OCI-LY1 (cell line): ENCODE measurements around the gene THTPA.

ENCODE experiments used
- H2AFZ ChIP-seq: fragments of 200-600 bp; sonication (generic), shearing (Covaris generic); 2 replicates; pipeline ENCODE4 v1.6.0; 2014; ENCODE audit warnings: antibody characterized with exemption, mild to moderate bottlenecking, low read length
- H3F3A ChIP-seq: fragments of 200-600 bp; sonication (generic), shearing (Covaris generic); 2 replicates; pipeline ENCODE4 v1.6.0; 2014; ENCODE audit warnings: mild to moderate bottlenecking, antibody characterized with exemption, low read length, moderate library complexity; ENCODE audit not compliant: insufficient read depth
- H3K27ac ChIP-seq: fragments of 200-600 bp; sonication (generic); 2 replicates; pipeline ENCODE4 v1.5.1; 2014; ENCODE audit warnings: low read length, mixed run types, mild to moderate bottlenecking, low read depth; ENCODE audit not compliant: poor library complexity, severe bottlenecking
- H3K27me3 ChIP-seq: fragments of 200-600 bp; sonication (generic); 2 replicates; pipeline ENCODE4 v1.6.0; 2014; ENCODE audit warnings: antibody characterized with exemption, mild to moderate bottlenecking, low read length, moderate library complexity; ENCODE audit not compliant: insufficient read depth
- H3K36me3 ChIP-seq: fragments of 200-600 bp; sonication (generic); 2 replicates; pipeline ENCODE4 v1.6.1; 2014; ENCODE audit warnings: mild to moderate bottlenecking, antibody characterized with exemption, low read length, moderate library complexity, mixed read lengths; ENCODE audit not compliant: insufficient read depth
- H3K4me1 ChIP-seq: fragments of 200-600 bp; sonication (generic); 2 replicates; pipeline ENCODE4 v1.5.1; 2014; ENCODE audit warnings: mild to moderate bottlenecking, low read length, moderate library complexity; ENCODE audit not compliant: insufficient read depth, severe bottlenecking
- H3K4me2 ChIP-seq: fragments of 200-600 bp; sonication (generic), shearing (Covaris generic); 2 replicates; pipeline ENCODE4 v1.6.1; 2014; ENCODE audit warnings: low read length
- H3K4me3 ChIP-seq: fragments of 200-600 bp; sonication (generic); 2 replicates; pipeline ENCODE4 v1.5.1; 2014; ENCODE audit warnings: low read length, low read depth, mild to moderate bottlenecking, mixed read lengths; ENCODE audit not compliant: poor library complexity, severe bottlenecking
- H3K79me2 ChIP-seq: fragments of 200-600 bp; shearing (Covaris generic); 2 replicates; pipeline ENCODE4 v1.6.1; 2016; ENCODE audit warnings: mixed run types, low read length, mixed read lengths; ENCODE audit not compliant: insufficient read depth
- H3K9ac ChIP-seq: fragments of 200-600 bp; sonication (generic), shearing (Covaris generic); 2 replicates; pipeline ENCODE4 v1.6.1; 2014; ENCODE audit warnings: mild to moderate bottlenecking, low read length, mixed read lengths
- H3K9me2 ChIP-seq: fragments of 200-600 bp; sonication (generic), shearing (Covaris generic); 2 replicates; pipeline ENCODE4 v1.6.1; 2014; ENCODE audit warnings: low read depth, mild to moderate bottlenecking, low read length, mixed read lengths
- H3K9me3 ChIP-seq: fragments of 200-600 bp; shearing (Covaris generic); 2 replicates; pipeline ENCODE4 v1.6.1; 2014; ENCODE audit warnings: low read length, mixed read lengths
- H4K20me1 ChIP-seq: fragments of 200-600 bp; sonication (generic), shearing (Covaris generic); 2 replicates; pipeline ENCODE4 v1.6.0; 2016; ENCODE audit warnings: mild to moderate bottlenecking, low read length; ENCODE audit not compliant: insufficient read depth
- EZH2 ChIP-seq: fragments of 200-600 bp; sonication (generic), shearing (Covaris generic); IDR thresholded peaks from 2 replicates; pipeline ENCODE4 v1.8.0; 2017; ENCODE audit warnings: borderline replicate concordance, mixed run types, mild to moderate bottlenecking, antibody characterized with exemption, low read length, moderate library complexity, mixed read lengths
- TF ChIP-seq, protein P1 (sequence below): fragments of 200-600 bp; sonication (generic), shearing (Covaris generic); IDR thresholded peaks from 2 replicates; pipeline ENCODE4 v1.5.1; 2017; ENCODE audit warnings: mild to moderate bottlenecking, antibody characterized with exemption, low read length, moderate library complexity, mixed read lengths

Gene THTPA

DNA sequence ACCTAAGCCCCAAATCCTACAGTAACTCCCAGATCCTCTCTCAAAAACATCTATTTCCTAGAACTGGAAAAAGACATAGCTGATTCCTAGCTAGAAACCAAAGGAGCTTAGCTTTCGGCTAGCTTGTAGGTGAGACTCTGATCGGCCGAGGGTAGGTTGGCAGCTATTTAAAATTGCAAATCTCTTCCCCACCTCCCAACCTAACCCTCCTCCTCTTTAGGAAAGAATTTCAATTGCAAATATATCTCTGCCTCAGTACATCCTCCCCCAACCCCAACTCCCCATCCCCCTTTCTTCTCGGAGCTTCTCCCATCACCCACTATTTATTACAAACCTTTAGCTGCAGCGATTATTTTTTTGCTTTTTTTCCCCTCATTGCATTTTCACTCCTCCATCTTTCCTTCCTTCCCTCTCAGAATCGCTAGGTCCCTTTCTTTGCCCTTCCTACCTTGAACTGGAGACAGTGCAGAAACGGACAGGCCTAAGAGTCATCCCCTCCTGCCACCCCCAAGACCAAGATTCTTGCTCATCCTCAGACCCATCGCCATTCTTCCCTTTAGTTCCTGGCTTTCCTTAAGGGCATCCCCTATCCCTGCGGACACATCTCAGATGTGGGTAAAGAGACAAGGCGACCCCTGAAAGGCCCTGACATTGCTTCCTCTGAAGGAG, 17.9 kb upstream of the THTPA start:
- H3K79me2 ChIP-seq = no peaks in the 10 kb centered on the region
- no peak for TF ChIP-seq EZH2
- TF ChIP-seq, protein P1, sequence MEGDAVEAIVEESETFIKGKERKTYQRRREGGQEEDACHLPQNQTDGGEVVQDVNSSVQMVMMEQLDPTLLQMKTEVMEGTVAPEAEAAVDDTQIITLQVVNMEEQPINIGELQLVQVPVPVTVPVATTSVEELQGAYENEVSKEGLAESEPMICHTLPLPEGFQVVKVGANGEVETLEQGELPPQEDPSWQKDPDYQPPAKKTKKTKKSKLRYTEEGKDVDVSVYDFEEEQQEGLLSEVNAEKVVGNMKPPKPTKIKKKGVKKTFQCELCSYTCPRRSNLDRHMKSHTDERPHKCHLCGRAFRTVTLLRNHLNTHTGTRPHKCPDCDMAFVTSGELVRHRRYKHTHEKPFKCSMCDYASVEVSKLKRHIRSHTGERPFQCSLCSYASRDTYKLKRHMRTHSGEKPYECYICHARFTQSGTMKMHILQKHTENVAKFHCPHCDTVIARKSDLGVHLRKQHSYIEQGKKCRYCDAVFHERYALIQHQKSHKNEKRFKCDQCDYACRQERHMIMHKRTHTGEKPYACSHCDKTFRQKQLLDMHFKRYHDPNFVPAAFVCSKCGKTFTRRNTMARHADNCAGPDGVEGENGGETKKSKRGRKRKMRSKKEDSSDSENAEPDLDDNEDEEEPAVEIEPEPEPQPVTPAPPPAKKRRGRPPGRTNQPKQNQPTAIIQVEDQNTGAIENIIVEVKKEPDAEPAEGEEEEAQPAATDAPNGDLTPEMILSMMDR = no peak
- no peaks in the 10 kb centered on the region for H3K27me3 ChIP-seq
- H3K9ac ChIP-seq = no peak overlapping the region
- no peaks in the 10 kb centered on the region for H3K36me3 ChIP-seq
- no peak overlapping the region for H2AFZ ChIP-seq
- no peaks in the 10 kb centered on the region for H4K20me1 ChIP-seq
- H3K27ac ChIP-seq = no peak overlapping the region
- no peaks in the 10 kb centered on the region for H3K4me1 ChIP-seq
- no peak overlapping the region for H3K4me2 ChIP-seq
- H3K9me3 ChIP-seq = no peaks in the 10 kb centered on the region
- no peak overlapping the region for H3K4me3 ChIP-seq
- H3K9me2 ChIP-seq = no peaks in the 10 kb centered on the region
- no peaks in the 10 kb centered on the region for H3F3A ChIP-seq

DNA sequence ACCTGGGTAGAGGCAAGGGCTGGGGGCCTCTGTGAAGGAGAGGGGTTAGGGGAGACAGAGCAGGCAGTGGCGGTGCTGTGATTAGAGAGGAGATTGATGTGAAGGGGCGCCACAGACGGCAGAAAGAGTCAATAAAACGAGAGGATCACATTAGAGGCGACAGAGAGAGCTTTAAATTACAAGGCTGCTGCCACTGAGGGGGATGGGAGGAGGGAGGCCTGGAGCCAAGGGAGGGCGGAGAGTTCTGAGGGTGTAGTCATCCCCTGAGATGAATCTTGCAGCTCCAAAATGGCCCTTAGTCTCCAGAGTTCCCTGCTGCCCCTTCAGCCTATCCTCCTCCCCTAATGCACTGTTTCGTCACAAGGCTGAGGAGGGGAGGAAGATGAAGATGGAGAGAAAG, 17.3 kb upstream of the THTPA start:
- H4K20me1 ChIP-seq = no peaks in the 10 kb centered on the region
- no peaks in the 10 kb centered on the region for H3K9me2 ChIP-seq
- H2AFZ ChIP-seq = no peak overlapping the region
- no peaks in the 10 kb centered on the region for H3K79me2 ChIP-seq
- no peaks in the 10 kb centered on the region for H3K4me1 ChIP-seq
- H3F3A ChIP-seq = no peaks in the 10 kb centered on the region
- TF ChIP-seq EZH2 = no peak
- TF ChIP-seq, protein P1 = no peak
- no peaks in the 10 kb centered on the region for H3K36me3 ChIP-seq
- H3K4me2 ChIP-seq = no peak overlapping the region
- no peak overlapping the region for H3K27ac ChIP-seq
- no peak overlapping the region for H3K4me3 ChIP-seq
- H3K9me3 ChIP-seq = no peaks in the 10 kb centered on the region
- H3K9ac ChIP-seq = no peak overlapping the region
- no peaks in the 10 kb centered on the region for H3K27me3 ChIP-seq

DNA sequence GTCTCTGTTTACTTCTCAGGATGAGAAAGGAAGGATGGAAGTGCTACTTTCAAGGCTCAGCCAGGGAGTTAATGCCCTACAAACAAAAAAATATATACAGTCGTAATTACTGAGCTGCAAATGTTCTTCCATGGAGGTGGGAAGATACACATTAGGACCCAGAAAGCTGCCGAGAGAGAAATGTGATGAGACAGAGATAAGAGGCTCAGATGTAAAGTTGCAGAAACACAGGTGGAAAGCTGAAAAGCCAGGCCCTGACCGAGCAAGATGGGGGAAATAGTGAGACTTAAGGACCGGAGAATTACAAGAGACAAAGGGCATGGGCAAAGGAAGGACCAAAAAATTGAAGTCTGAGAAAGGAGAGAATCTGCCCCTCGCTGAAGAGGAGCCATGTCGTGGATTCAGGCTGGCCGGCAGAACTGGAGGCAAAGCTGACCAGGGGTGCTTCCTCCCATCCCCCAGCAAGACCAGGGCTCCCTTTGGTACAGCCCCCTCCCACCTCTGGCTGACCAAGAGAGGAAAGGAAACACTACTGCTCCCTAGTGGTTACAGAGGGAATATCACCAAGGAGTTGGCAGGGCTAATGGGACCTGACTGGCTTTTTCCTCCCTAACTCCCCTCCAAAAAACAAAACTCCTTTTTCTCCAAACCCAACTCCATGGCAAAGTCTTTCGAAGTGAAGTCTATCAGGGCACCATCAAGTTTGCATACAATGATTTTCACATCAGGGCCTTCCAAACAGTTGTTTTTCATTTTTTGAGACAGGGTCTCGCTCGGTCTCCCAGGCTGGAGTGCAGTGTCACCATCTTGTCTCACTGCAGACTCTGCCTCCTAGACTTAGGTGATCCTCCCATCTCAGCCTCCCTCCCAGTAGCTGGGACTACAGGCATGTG, 16.6 kb upstream of the THTPA start:
- H3K27ac ChIP-seq = no peak overlapping the region
- no peak overlapping the region for H3K4me3 ChIP-seq
- H4K20me1 ChIP-seq = no peaks in the 10 kb centered on the region
- H3K36me3 ChIP-seq = no peaks in the 10 kb centered on the region
- H3K79me2 ChIP-seq = no peaks in the 10 kb centered on the region
- no peak overlapping the region for H3K4me2 ChIP-seq
- H3K9me2 ChIP-seq = no peaks in the 10 kb centered on the region
- no peaks in the 10 kb centered on the region for H3K27me3 ChIP-seq
- TF ChIP-seq, protein P1 = peak; percentile 68
- no peak for TF ChIP-seq EZH2
- no peak overlapping the region for H2AFZ ChIP-seq
- H3K4me1 ChIP-seq = no peaks in the 10 kb centered on the region
- no peak overlapping the region for H3K9ac ChIP-seq
- no peaks in the 10 kb centered on the region for H3F3A ChIP-seq
- no peaks in the 10 kb centered on the region for H3K9me3 ChIP-seq
